Subcutaneous adipose tissue (tissue), 4 donors: ENCODE results near the gene ABL2. TPM values are rescaled to one million over a fixed set of nuclear protein-coding genes. Genes with fewer than 3 reads are reported as not detected.

ENCODE experiments used
- total RNA-seq, 4 donors: library from RNA; depleted of rRNA; stranded (reverse); fragments of >200 nt; gene quantifications; one replicate each; pipeline ENCODE4 v1.1.0, GENCODE V29; 2016
- TF ChIP-seq, protein P1 (sequence below): fragments of 450-650 bp; IDR thresholded peaks from one replicate; pipeline ENCODE4 v1.5.1; 2016; ENCODE audit warnings: low read depth, mild to moderate bottlenecking, control low read depth, antibody characterized with exemption, moderate library complexity

Gene ABL2
- total RNA-seq, result 10 to 100 TPM; 20.3 to 43.4 (median 39.1) TPM

DNA sequence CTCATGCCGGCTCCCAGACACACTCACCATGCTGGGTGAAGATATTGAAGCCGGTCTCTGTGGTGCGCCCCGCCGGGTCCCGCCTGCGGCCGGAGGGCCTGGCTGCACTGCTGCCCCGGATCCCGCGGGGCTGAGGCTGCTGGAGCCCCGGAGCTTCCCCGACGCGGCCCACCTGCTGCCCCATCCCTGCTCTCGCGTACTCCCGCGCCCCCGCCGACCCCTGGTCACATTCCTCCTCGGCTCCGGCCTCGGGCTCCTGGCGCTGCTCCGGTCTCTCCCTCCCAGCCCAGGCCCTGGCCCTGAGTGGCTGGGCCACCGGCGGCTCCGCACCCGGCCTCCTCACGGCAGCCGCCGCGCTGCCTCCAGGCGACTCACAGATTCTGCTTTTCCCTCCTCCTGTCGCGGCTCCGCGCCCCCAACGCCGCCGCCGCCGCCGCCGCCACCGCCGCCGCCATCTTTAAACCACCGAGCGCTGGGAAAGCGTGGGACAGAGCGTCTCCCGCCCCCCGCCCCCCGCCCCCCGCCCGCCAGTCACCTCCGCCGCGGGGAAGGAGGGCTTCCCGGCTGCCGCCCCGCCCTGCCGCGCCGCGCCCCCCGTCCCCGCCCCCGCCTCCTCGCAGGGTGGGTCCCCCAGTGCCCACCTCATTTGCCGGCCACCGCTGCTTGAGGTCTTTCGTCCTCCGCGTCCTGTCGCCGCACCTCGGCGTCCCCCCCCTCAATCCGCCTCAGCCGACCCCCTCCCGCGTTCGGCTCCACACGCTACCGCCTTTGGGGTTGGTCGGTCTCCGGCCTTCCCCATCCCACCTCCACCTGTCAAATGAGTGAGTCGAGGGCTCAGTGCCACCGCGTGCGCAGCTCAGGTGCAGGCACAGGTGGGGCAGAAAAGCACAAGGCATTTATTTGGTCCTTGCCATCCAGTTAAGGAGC lies at the start of gene ABL2:
Gene ABL2, minus strand, starts transcription at position 464 of the 927 bp plus-strand sequence. Its CDS starts 280 bp downstream, at position 184.
- TF ChIP-seq, protein P1, sequence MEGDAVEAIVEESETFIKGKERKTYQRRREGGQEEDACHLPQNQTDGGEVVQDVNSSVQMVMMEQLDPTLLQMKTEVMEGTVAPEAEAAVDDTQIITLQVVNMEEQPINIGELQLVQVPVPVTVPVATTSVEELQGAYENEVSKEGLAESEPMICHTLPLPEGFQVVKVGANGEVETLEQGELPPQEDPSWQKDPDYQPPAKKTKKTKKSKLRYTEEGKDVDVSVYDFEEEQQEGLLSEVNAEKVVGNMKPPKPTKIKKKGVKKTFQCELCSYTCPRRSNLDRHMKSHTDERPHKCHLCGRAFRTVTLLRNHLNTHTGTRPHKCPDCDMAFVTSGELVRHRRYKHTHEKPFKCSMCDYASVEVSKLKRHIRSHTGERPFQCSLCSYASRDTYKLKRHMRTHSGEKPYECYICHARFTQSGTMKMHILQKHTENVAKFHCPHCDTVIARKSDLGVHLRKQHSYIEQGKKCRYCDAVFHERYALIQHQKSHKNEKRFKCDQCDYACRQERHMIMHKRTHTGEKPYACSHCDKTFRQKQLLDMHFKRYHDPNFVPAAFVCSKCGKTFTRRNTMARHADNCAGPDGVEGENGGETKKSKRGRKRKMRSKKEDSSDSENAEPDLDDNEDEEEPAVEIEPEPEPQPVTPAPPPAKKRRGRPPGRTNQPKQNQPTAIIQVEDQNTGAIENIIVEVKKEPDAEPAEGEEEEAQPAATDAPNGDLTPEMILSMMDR, result no peak

DNA sequence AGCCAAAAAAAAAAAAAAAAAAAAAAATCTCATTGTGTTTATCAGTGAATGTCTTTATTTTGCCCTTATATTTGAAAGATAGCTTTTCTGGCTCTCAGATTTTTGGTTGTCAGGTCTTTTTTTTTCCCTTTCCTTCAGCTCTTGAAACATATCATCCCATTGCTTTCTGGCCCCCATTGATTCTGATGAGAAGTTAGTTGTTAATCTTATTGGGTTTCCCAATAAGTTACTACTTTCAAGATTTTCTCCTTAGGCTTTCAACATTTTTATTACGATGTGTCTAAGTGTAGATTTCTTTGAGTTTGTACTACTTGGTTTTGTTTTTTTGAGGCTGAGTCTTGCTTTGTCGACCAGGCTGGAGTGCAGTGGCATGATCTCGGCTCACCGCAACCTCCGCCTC lies 49.4 kb upstream of the ABL2 start:
- TF ChIP-seq, protein P1, result no peak

DNA sequence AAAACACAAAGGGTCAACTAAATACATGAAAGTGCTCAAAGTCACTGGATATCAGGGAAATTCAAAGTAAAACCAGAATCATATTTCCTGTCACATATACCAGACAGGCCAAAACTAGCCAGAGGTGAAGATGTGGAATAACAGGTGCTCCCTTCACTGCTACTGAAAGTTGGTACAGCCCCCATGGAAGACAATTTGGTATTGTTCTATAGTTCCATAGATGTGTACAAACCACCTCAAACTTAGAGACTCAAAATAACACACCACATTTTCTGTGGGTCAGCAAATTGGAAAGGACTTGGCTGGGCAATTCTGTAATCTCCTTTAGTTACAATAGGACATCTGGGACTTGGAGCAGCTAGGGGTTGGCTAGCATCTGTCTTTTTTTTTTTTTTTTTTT lies 39.6 kb upstream of the ABL2 start:
- TF ChIP-seq, protein P1, result no peak

DNA sequence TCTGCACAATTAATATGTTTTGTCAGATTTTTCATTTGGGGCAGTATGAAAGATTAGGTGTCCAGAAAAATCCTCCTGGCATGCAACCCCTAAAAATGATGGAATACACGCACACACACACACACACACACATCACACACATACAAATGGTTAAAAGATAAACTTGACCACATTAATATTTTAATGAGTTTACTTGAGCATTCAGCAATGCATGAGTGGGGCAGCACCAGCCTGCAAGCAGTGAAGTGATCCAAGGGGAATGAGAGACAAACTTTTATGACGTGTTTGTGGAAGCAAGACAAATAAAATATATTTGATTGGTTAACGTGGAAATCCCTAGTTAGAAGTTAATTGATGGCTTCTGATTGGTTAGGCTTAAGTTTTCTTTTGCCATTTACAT lies 35.0 kb upstream of the ABL2 start:
- TF ChIP-seq, protein P1, result no peak

DNA sequence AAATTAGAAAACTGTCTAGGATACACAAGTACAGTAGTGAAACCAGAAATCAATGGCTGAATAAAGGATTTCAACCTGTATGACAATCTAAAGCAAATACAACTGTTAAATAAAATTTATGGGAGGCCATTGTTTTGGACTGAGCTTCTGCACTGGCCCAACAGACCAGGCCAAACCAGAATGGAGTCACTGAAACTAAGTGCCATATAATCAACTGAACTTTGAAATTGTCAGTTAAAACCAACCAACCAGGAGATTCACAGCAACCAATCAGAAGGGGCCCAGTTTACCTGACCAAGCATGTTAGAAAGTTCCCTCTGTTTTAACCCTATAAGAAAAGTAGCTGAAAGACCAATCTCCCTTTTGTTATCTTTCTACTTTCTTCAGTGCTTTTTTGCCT lies 33.6 kb upstream of the ABL2 start:
- TF ChIP-seq, protein P1, result no peak

DNA sequence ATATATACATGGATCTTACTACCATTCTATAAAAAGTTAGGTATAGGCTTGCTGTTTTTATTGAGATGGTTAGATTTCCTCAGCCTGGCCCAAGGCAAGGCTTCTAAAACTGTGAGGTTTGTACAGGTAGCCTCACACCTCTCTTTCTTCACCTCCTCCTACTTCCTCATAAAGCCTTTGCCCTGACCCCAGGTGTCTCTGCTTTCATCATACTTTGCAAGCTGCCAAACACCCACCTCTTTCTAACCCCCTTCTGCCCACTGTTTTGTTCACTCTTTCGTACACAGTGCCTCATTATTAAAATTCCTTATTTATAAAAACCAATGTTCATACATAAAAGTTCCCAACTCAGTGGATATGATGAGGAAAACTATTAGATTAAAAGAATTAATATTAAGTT lies 32.7 kb upstream of the ABL2 start:
- TF ChIP-seq, protein P1, result no peak

DNA sequence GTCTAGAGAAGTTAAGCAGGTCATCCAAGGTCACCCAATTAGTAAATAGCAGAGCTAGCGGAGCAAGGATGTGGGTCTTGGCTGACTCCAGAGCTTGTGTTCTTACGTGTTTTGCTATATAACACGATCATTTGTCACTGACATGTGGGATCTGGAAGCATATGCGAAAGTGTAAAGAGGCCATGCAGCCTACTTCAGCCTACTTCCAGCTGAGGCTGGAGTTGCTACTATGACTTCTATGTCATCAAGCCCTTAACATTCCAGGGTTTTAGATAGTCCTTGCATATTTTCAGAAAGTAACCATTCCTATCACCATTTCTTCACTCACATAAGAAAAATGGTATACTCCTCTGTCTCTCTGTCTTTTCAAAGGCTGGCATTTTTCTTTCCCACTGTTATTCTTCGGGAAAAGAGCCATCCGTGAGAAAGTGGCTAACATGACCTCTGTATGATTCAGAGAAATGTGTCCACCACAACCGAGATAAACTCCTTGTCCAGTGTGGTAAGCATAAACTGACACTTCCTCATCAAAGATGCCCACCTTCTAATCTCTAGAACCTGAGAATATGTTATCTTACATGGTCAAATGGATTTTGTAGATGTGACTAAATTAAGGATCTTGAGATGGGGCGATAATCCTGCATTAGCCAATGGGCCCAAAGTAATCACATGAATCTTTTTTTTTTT lies 24.0 kb upstream of the ABL2 start:
- TF ChIP-seq, protein P1, result no peak
